Uterus (tissue), 2 donors: ENCODE results near the gene LRRC74A.

Experiments
- POLR2A ChIP-seq, 2 donors: fragments of 450-650 bp; IDR thresholded peaks; one replicate each; pipeline ENCODE4 v1.6.1; 2016; ENCODE audit warnings: antibody characterized with exemption in 2 of 2, mild to moderate bottlenecking in 1 of 2, moderate library complexity in 1 of 2
- TF ChIP-seq, protein P1 (sequence below), 4 experiments: fragments of 200-600 bp in 2 of 4; fragments of 450-650 bp in 2 of 4; sonication (generic) in 2 of 4; IDR thresholded peaks; one replicate each; pipeline ENCODE4 v1.5.1; 2016 to 2019; ENCODE audit warnings: antibody characterized with exemption in 4 of 4, mild to moderate bottlenecking in 2 of 4, moderate library complexity in 1 of 4

DNA sequence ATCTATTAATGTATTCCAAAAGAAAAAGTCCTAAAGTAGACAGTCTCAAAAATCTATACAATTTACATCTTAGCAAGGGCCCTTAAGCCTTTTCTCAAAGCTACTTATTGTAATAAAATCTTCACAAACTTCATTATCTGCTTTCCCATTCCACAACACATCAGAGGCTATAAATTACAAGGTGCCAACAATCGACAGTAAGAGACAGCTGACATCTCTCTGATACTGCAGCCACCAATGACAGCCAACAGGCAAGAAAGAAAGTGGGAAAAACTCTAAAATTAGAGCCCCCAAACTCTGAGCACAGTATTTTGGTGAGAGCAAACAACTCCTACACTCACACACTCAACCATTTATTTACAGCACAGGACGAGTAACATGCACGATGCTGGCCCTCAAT, 15.7 kb upstream of the LRRC74A start:
- TF ChIP-seq, protein P1, sequence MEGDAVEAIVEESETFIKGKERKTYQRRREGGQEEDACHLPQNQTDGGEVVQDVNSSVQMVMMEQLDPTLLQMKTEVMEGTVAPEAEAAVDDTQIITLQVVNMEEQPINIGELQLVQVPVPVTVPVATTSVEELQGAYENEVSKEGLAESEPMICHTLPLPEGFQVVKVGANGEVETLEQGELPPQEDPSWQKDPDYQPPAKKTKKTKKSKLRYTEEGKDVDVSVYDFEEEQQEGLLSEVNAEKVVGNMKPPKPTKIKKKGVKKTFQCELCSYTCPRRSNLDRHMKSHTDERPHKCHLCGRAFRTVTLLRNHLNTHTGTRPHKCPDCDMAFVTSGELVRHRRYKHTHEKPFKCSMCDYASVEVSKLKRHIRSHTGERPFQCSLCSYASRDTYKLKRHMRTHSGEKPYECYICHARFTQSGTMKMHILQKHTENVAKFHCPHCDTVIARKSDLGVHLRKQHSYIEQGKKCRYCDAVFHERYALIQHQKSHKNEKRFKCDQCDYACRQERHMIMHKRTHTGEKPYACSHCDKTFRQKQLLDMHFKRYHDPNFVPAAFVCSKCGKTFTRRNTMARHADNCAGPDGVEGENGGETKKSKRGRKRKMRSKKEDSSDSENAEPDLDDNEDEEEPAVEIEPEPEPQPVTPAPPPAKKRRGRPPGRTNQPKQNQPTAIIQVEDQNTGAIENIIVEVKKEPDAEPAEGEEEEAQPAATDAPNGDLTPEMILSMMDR (IDR thresholded peaks at IDR 0.05) = no peak
- no peak for TF ChIP-seq POLR2A (IDR thresholded peaks at IDR 0.05)
